ENCODE results near the gene RNF14. TPM values are rescaled to one million over a fixed set of nuclear protein-coding genes. Genes with fewer than 3 reads are reported as not detected.

The RNF14 gene
- total RNA-seq, 1 donor from 2014 or later: 35.5 TPM

- H3K4me1 Mint-ChIP-seq (ENCODE audit: low read depth): peaks cover 16% of the 10 kb centered on the region
- no peak for TF ChIP-seq CTCF (IDR thresholded peaks at IDR 0.05; ENCODE audit: unreplicated experiment)
- no peaks in the 10 kb centered on the region for H3K9me3 Mint-ChIP-seq (ENCODE audit: low read depth)
- DNase-seq (ENCODE audit: low spot score, unreplicated experiment): no peak
- H3K27me3 Mint-ChIP-seq: no peaks in the 10 kb centered on the region
- H3K4me3 Mint-ChIP-seq (ENCODE audit: low read depth): no peak overlapping the region
- H3K36me3 Mint-ChIP-seq (ENCODE audit: insufficient read depth): peaks cover 43% of the 10 kb centered on the region
- peak overlapping the region; percentile 86 for H3K27ac Mint-ChIP-seq
Measured at GRCh38 chr5:141982626-141983025, 13.7 kb downstream of the RNF14 start.

DNA sequence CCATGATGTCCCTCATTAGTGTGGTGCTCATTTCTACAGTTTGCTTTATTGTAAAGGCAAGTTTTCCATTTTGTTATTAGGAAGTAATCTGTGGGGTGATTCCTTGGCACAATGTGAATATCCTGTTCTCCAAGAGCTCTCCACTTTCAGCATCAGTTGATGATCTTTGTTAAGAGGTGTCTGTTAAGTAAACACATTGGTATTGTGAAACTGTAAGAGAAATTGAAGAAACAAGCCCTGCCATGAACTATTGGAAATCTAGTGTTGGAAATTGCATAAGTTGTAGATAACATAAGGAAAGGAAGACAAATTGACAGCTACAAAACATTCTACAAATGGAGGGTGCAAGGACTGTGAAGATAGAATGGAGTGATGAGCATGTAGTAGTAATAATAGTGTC is 17.2 kb downstream of the RNF14 start:
- DNase-seq (ENCODE audit: low spot score, unreplicated experiment): no peak
- Mint-ChIP-seq H3K4me3 (ENCODE audit: low read depth) (no peak overlapping the region), H3K36me3 (ENCODE audit: insufficient read depth) (peaks cover 36% of the 10 kb centered on the region), H3K4me1 (ENCODE audit: low read depth) (peaks cover 13% of the 10 kb centered on the region), H3K27ac (no peak overlapping the region), H3K9me3 (ENCODE audit: low read depth) (no peaks in the 10 kb centered on the region), H3K27me3 (no peaks in the 10 kb centered on the region)
- no peak for TF ChIP-seq CTCF (IDR thresholded peaks at IDR 0.05; ENCODE audit: unreplicated experiment)

DNA sequence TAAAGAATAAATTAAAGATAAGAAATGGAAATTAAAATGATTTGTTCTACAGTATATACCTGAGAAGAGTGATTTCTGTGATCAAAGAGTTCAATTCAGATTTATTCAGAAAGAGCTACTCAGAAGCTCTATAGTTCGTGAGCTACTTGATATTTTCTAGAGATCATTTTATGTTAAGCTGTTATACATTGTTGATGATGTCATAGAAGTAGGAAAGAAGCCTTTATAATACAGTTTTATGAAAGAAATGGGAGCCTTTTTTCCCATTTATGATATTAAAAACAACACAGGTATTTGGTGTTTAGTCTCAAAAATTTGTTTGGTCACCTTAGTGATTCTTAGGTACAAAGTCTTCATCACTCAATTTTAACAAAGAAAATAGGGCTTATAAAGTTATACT is 20.8 kb downstream of the RNF14 start:
- DNase-seq (ENCODE audit: low spot score, unreplicated experiment): no peak
- TF ChIP-seq CTCF (IDR thresholded peaks at IDR 0.05; ENCODE audit: unreplicated experiment): no peak
- Mint-ChIP-seq H3K4me1 (ENCODE audit: low read depth) (peaks cover 10% of the 10 kb centered on the region), H3K27me3 (no peaks in the 10 kb centered on the region), H3K4me3 (ENCODE audit: low read depth) (no peak overlapping the region), H3K27ac (no peak overlapping the region), H3K9me3 (ENCODE audit: low read depth) (no peaks in the 10 kb centered on the region), H3K36me3 (ENCODE audit: insufficient read depth) (peaks cover 32% of the 10 kb centered on the region)

- H3K9me3 Mint-ChIP-seq (ENCODE audit: low read depth): no peaks in the 10 kb centered on the region
Measured at GRCh38 chr5:141992349-141992963, 23.6 kb downstream of the RNF14 start.

GRCh38 chr5:141994511-141995136 is 25.7 kb downstream of the RNF14 start:
- Mint-ChIP-seq H3K36me3 (ENCODE audit: insufficient read depth) (peaks cover 23% of the 10 kb centered on the region), H3K4me3 (ENCODE audit: low read depth) (no peak overlapping the region), H3K9me3 (ENCODE audit: low read depth) (no peaks in the 10 kb centered on the region), H3K4me1 (ENCODE audit: low read depth) (peaks cover 17% of the 10 kb centered on the region), H3K27me3 (no peaks in the 10 kb centered on the region), H3K27ac (no peak overlapping the region)
- TF ChIP-seq CTCF (IDR thresholded peaks at IDR 0.05; ENCODE audit: unreplicated experiment): no peak
- DNase-seq (ENCODE audit: low spot score, unreplicated experiment): no peak

More at GRCh38 chr5:141992349-141992963, 23.6 kb downstream of the RNF14 start:
- H3K36me3 Mint-ChIP-seq (ENCODE audit: insufficient read depth): peaks cover 28% of the 10 kb centered on the region
- DNase-seq (ENCODE audit: low spot score, unreplicated experiment): peak; percentile 53
- TF ChIP-seq CTCF (IDR thresholded peaks at IDR 0.05; ENCODE audit: unreplicated experiment): peak; percentile 95
- H3K27ac Mint-ChIP-seq: no peak overlapping the region
- H3K4me3 Mint-ChIP-seq (ENCODE audit: low read depth): no peak overlapping the region
- H3K27me3 Mint-ChIP-seq: no peaks in the 10 kb centered on the region
- H3K4me1 Mint-ChIP-seq (ENCODE audit: low read depth): peaks cover 17% of the 10 kb centered on the region
